ENCODE results near the gene PGM5. TPM values are rescaled to one million over a fixed set of nuclear protein-coding genes. Genes with fewer than 3 reads are reported as not detected.
"Not testable (repeated sequence)": the region's sequence is repeated elsewhere in the genome, so short reads cannot be mapped to it uniquely, and the experiment has no call there.

PGM5 gene
- total RNA-seq, 2 donors from 2014 or later: 6.5 to 6.9 TPM

DNA sequence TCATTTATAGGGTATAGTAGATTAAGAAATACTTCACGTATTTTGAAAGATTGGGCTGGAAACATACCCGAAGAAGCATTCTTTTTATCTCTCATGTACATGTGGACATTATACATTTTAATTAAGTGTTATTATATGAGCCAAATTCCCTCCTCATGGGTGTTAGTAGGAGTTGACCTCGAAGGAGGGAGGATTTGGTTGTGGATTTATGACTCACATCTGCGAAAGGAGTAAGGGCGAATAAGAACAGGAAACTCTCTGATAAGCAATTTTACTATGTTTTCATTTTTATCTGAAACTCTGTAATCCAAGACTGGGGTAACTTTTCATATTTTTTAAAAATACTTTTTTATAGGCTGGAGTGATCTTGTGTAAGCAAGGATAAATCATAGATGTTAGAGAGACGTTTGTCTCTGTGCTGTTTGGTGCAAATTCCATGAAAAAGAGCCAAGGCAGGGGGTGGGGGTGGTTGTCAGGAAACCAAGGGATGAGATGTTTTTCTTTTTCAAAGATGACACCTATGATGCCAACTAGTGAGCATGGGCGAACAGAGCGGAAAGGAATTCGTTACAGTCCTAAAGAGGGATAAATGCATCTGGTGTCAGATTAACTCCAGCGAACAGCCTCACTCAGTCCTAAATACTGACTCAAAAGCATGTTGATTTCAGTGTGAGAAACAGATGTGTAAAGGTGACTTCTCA is 19.6 kb upstream of the PGM5 start:
- H3K4me1 ChIP-seq; H3K36me3 ChIP-seq (replicated peaks in 1 of 2; ENCODE audit: insufficient read depth in 1 of 2, low read depth in 2 of 2); H3K4me3 ChIP-seq; intact Hi-C loops (cut with DNase I); DNase-seq; ATAC-seq; H3K9me3 ChIP-seq; H3K27ac ChIP-seq; H3K27me3 ChIP-seq: not testable (repeated sequence)
- 62 to 69% methylated on average over 4 to 5 of the region's 10 CpGs for WGBS, 2 donors

- not testable (repeated sequence) for DNase-seq, H3K4me1 ChIP-seq, ATAC-seq
Measured at GRCh38 chr9:68338000-68338399, 18.4 kb upstream of the PGM5 start.

DNA sequence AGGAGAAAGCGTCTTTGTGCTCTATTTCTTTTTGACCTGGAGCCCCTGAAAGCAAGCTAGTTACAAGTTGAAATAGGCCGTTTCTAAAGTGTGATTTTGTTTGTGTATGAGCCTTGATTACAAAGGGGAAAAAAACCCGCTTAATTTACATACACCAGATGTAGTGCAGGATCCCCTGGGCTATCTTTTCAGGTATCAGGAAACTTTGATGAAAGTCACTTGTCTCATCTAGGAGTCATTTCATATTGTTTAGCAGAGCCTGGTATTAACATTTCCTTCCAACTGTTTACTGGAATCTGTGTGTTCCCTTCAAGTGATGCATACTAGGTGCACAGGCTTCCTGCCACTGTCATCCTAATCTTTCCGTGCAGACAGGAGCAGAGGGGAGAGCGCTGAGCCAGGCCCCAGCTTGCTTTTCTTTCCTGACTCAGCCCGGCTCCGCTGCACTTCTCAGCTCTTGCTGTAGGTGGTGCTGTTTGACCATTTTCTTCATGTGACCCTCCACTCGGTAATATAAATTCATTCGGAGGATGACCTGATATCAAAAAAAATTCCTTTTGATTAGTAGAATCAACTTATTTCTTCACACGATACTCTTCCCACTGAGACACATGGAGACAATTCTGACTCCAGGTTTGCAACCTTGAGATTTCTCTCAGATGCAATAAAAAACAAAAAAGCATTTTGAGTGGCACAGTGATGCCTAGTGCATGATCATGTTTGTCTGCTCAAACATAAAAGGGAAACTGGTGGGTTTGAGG is 14.0 kb upstream of the PGM5 start:
- H3K36me3 ChIP-seq (replicated peaks in 1 of 2; ENCODE audit: insufficient read depth in 1 of 2, low read depth in 2 of 2); intact Hi-C loops (cut with DNase I); H3K4me3 ChIP-seq; H3K27ac ChIP-seq; H3K4me1 ChIP-seq; H3K27me3 ChIP-seq; H3K9me3 ChIP-seq; DNase-seq: not testable (repeated sequence)
- TF ChIP-seq CTCF (IDR thresholded peaks at IDR 0.05): peak in 3 of 7 experiments; percentile 12 to 25 (median 12)
- WGBS, 2 donors: 11 to 19% methylated on average over 5 of the region's 10 CpGs
- peak; percentile 91 for ATAC-seq

More at GRCh38 chr9:68338000-68338399, 18.4 kb upstream of the PGM5 start:
- H3K4me3 ChIP-seq; H3K9me3 ChIP-seq; intact Hi-C loops (cut with DNase I); H3K27me3 ChIP-seq; H3K27ac ChIP-seq; H3K36me3 ChIP-seq (replicated peaks in 1 of 2; ENCODE audit: insufficient read depth in 1 of 2, low read depth in 2 of 2): not testable (repeated sequence)
- WGBS, 2 donors: 47 to 75% methylated on average over 5 to 7 of the region's 7 CpGs

- intact Hi-C loops (cut with DNase I); H3K27ac ChIP-seq; H3K36me3 ChIP-seq (replicated peaks in 1 of 2; ENCODE audit: insufficient read depth in 1 of 2, low read depth in 2 of 2); H3K9me3 ChIP-seq; DNase-seq; H3K4me3 ChIP-seq; ATAC-seq; H3K4me1 ChIP-seq; H3K27me3 ChIP-seq: not testable (repeated sequence)
- WGBS, 2 donors: 68 to 71% methylated on average over 3 to 4 of the region's 4 CpGs
Measured at GRCh38 chr9:68343242-68343641, 13.2 kb upstream of the PGM5 start.

DNA sequence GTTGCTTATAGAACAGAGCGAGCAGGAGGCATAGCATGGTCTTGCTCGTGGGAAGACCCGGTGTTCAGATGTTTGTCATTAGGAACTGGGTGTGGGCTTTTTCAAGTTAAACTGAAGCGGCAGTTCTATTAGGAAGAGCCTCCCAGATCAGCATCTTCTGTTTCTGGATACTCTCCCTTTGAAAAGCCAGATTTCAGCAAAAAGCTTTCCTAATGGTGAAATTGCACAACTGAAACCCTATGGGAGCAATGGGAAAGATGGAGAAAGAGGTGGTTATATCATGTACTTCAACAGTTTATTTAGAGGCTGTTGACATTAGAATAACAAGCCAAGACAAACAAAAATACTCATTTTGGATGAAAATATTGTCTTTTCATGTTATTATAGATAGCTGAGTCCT is 12.4 kb upstream of the PGM5 start:
- H3K27me3 ChIP-seq; H3K27ac ChIP-seq; H3K4me3 ChIP-seq; H3K9me3 ChIP-seq; DNase-seq; H3K4me1 ChIP-seq; H3K36me3 ChIP-seq (replicated peaks in 1 of 2; ENCODE audit: insufficient read depth in 1 of 2, low read depth in 2 of 2); intact Hi-C loops (cut with DNase I): not testable (repeated sequence)
- ATAC-seq: peak; percentile 33
- WGBS, 2 donors: 46 to 50% methylated on average over 1 to 4 of the region's 4 CpGs

- H3K27me3 ChIP-seq; H3K9me3 ChIP-seq; ATAC-seq; H3K27ac ChIP-seq; H3K4me3 ChIP-seq; DNase-seq; H3K4me1 ChIP-seq; intact Hi-C loops (cut with DNase I); H3K36me3 ChIP-seq (replicated peaks in 1 of 2; ENCODE audit: insufficient read depth in 1 of 2, low read depth in 2 of 2): not testable (repeated sequence)
- 57 to 59% methylated on average over 3 to 4 of the region's 4 CpGs for WGBS, 2 donors
Measured at GRCh38 chr9:68351689-68352088, 4.7 kb upstream of the PGM5 start.

DNA sequence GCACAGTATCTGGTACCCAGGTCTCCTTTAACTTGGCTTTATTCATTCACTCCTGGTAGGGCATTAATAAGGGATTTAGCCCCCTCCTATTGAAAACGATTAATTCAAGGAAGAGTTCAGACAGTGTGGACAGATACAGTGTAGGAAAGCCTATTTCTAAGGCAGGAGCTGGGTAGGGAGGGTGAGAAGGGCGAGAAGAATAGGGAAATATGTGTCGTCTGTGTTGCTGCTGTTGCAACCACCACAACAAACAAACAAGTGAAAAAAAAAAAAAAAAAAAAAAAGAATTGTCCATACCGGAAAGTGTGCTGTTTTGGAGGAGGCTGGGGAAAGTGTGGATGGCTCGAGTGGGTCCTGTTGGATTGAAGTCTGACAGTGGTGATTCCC is 425 bp upstream of the PGM5 start:
- H3K27ac ChIP-seq; H3K36me3 ChIP-seq (replicated peaks in 1 of 2; ENCODE audit: insufficient read depth in 1 of 2, low read depth in 2 of 2); H3K9me3 ChIP-seq; H3K27me3 ChIP-seq; intact Hi-C loops (cut with DNase I); H3K4me3 ChIP-seq; DNase-seq; H3K4me1 ChIP-seq: not testable (repeated sequence)
- WGBS, 2 donors: 13 to 18% methylated on average over 3 to 5 of the region's 5 CpGs
- peak; percentile 31 for ATAC-seq

- not testable (repeated sequence) for H3K27ac ChIP-seq
Measured at GRCh38 chr9:68357119-68357714, 806 bp downstream of the PGM5 start.

DNA sequence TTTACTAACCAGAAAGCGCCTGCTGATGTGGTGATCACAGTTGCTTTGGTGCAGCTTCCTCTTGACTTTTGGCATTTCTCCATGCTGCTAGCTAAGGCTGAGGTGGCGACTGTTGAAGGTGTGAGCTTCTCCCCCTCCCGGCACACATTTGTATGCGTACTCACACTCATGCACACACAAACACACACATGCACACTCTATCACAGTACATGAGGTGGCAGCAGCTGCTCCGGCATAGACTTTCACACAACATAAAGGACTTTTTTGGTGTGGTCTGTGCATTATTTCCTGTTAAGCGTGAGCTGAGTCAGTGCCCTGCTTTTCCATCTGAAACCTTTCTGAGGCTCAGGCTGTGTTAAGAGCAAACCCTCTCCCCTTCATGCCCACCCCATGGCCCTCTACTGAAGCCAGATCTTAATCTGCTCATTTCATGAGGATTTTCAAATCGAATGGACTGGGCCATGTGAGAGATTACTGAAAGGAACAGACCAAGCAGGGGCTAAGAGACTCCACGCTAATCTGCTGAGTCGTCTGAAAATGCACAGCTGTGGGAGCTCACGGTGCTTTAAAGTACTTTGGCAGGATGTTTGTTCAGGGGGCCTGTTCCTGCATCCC is 10.6 kb downstream of the PGM5 start:
- H3K27me3 ChIP-seq; H3K4me1 ChIP-seq; H3K9me3 ChIP-seq; H3K36me3 ChIP-seq (replicated peaks in 1 of 2; ENCODE audit: insufficient read depth in 1 of 2, low read depth in 2 of 2); H3K27ac ChIP-seq; intact Hi-C loops (cut with DNase I); DNase-seq; H3K4me3 ChIP-seq: not testable (repeated sequence)
- 16 to 21% methylated on average over 8 of the region's 10 CpGs for WGBS, 2 donors
- ATAC-seq: peak; percentile 27

More at GRCh38 chr9:68357119-68357714, 806 bp downstream of the PGM5 start:
- ATAC-seq: peak; percentile 21
- H3K27me3 ChIP-seq; H3K36me3 ChIP-seq (replicated peaks in 1 of 2; ENCODE audit: insufficient read depth in 1 of 2, low read depth in 2 of 2); H3K4me1 ChIP-seq; intact Hi-C loops (cut with DNase I); H3K9me3 ChIP-seq; DNase-seq: not testable (repeated sequence)
- WGBS, 2 donors: 0 to 39% methylated on average over 12 to 13 of the region's 57 CpGs
- peak overlapping the region in 1 of 2 donors; percentile 67 for H3K4me3 ChIP-seq

- H3K27ac ChIP-seq; H3K4me1 ChIP-seq; intact Hi-C loops (cut with DNase I); ATAC-seq; H3K36me3 ChIP-seq (replicated peaks in 1 of 2; ENCODE audit: insufficient read depth in 1 of 2, low read depth in 2 of 2); H3K27me3 ChIP-seq; H3K9me3 ChIP-seq; H3K4me3 ChIP-seq; DNase-seq: not testable (repeated sequence)
- WGBS, 2 donors: 83 to 85% methylated on average over 4 of the region's 4 CpGs
Measured at GRCh38 chr9:68375789-68376188, 19.4 kb downstream of the PGM5 start.
